Measurements from ENCODE around the gene CATSPER1. TPM values are rescaled to one million over a fixed set of nuclear protein-coding genes. Genes with fewer than 3 reads are reported as not detected.

CATSPER1 gene
- total RNA-seq, 1 donor from 2014 or later: 3.6 TPM

- intact Hi-C loops (cut with DNase I): no loop called here
- Histone ChIP-seq H3K9me3 (no peaks in the 10 kb centered on the region), H3K4me1 (peaks cover 31% of the 10 kb centered on the region), H3K4me3 (no peak overlapping the region), H3K27me3 (ENCODE audit: low read depth) (no peaks in the 10 kb centered on the region), H3K36me3 (peaks cover 86% of the 10 kb centered on the region), H3K27ac (peak overlapping the region; percentile 73)
- DNase-seq (peak; percentile 66), ATAC-seq (peak; percentile 84 to 90)
- TF ChIP-seq, protein P1, sequence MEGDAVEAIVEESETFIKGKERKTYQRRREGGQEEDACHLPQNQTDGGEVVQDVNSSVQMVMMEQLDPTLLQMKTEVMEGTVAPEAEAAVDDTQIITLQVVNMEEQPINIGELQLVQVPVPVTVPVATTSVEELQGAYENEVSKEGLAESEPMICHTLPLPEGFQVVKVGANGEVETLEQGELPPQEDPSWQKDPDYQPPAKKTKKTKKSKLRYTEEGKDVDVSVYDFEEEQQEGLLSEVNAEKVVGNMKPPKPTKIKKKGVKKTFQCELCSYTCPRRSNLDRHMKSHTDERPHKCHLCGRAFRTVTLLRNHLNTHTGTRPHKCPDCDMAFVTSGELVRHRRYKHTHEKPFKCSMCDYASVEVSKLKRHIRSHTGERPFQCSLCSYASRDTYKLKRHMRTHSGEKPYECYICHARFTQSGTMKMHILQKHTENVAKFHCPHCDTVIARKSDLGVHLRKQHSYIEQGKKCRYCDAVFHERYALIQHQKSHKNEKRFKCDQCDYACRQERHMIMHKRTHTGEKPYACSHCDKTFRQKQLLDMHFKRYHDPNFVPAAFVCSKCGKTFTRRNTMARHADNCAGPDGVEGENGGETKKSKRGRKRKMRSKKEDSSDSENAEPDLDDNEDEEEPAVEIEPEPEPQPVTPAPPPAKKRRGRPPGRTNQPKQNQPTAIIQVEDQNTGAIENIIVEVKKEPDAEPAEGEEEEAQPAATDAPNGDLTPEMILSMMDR (IDR thresholded peaks at IDR 0.05): peak; percentile 11
These were observed 57.4 kb downstream of the CATSPER1 start for GRCh38 chr11:65968600-65969482.

GRCh38 chr11:65967329-65967934, 58.8 kb downstream of the CATSPER1 start:
- no peak for ATAC-seq
- H3K4me1 ChIP-seq: peaks cover 45% of the 10 kb centered on the region
- intact Hi-C loops (cut with DNase I): no loop called here
- H3K36me3 ChIP-seq: peaks cover 81% of the 10 kb centered on the region
- H3K27me3 ChIP-seq (ENCODE audit: low read depth): no peaks in the 10 kb centered on the region
- no peak for DNase-seq
- no peaks in the 10 kb centered on the region for H3K9me3 ChIP-seq
- H3K4me3 ChIP-seq: no peak overlapping the region
- no peak overlapping the region for H3K27ac ChIP-seq
- TF ChIP-seq, protein P1 (IDR thresholded peaks at IDR 0.05): no peak

Other genes with a start within 250 kb of the CATSPER1 start
- gene AP5B1, start 245.5 kb downstream of the CATSPER1 start, total RNA-seq: 46.3 TPM
- gene OVOL1, start 239.4 kb downstream of the CATSPER1 start, total RNA-seq: 0.89 TPM
- gene SNX32, start 192.5 kb downstream of the CATSPER1 start, total RNA-seq: 0.47 TPM
- gene CFL1, start 168.3 kb downstream of the CATSPER1 start, total RNA-seq: 647 TPM
- 52.8 TPM for gene MUS81, start 166.0 kb downstream of the CATSPER1 start, total RNA-seq
- gene EFEMP2, start 153.7 kb downstream of the CATSPER1 start, total RNA-seq: 53.9 TPM
- gene CTSW, start 146.6 kb downstream of the CATSPER1 start, total RNA-seq: 20.6 TPM
- gene FIBP, start 138.0 kb downstream of the CATSPER1 start, total RNA-seq: 44.0 TPM
- gene CCDC85B, start 135.8 kb downstream of the CATSPER1 start, total RNA-seq: 28.6 TPM
- gene FOSL1, start 126.1 kb downstream of the CATSPER1 start, total RNA-seq: 2.2 TPM
- 36.5 TPM for gene C11orf68, start 107.4 kb downstream of the CATSPER1 start, total RNA-seq
- gene DRAP1, start 107.1 kb downstream of the CATSPER1 start, total RNA-seq: 63.3 TPM
- not detected for gene TSGA10IP, start 81.0 kb downstream of the CATSPER1 start, total RNA-seq
- 51.0 TPM for gene SART1, start 64.7 kb downstream of the CATSPER1 start, total RNA-seq
- 29.0 TPM for gene EIF1AD, start 24.3 kb downstream of the CATSPER1 start, total RNA-seq
- 156 TPM for gene BANF1, start 24.0 kb downstream of the CATSPER1 start, total RNA-seq
- 11.0 TPM for gene CST6, start 14.5 kb downstream of the CATSPER1 start, total RNA-seq
- gene GAL3ST3, start 22.7 kb upstream of the CATSPER1 start, total RNA-seq: not detected
- gene SF3B2, start 25.9 kb upstream of the CATSPER1 start, total RNA-seq: 145 TPM
- gene PACS1, start 43.8 kb upstream of the CATSPER1 start, total RNA-seq: 50.8 TPM
- gene KLC2, start 231.2 kb upstream of the CATSPER1 start, total RNA-seq: 24.3 TPM
- gene RAB1B, start 242.2 kb upstream of the CATSPER1 start, total RNA-seq: 138 TPM

All from lower lobe of right lung (tissue), 2 donors.